Activated CD8-positive, alpha-beta memory T cell treated with anti-CD3 and anti-CD28 coated beads, Interleukin-2, amount 50 U/mL, for 48 hours (primary cell): ENCODE data around the gene RTKN2.

ENCODE experiments used
- DNase-seq: peaks from one replicate; pipeline ENCODE4 v3.0.0-alpha.2; 2020

The RTKN2 gene

DNA sequence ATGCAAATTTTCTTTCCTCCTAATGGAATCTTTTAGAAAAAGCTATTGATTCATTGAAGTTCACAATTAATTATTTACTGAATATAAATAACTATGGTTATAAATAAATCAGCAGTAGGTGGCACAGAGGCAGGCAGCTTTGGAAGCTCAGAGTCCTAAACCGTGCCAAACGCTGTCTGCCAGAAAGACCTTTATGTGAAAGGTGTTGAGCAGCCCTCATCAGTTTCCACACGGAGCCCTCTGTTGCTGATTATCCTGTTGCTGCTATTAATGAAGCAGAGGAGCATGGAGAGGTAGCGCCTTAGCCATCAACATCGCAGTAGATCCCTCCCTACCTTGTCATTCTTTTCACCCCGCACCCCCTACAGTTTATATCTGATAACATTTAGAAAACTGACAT, 51.0 kb downstream of the RTKN2 start:
- DNase-seq = no peak

DNA sequence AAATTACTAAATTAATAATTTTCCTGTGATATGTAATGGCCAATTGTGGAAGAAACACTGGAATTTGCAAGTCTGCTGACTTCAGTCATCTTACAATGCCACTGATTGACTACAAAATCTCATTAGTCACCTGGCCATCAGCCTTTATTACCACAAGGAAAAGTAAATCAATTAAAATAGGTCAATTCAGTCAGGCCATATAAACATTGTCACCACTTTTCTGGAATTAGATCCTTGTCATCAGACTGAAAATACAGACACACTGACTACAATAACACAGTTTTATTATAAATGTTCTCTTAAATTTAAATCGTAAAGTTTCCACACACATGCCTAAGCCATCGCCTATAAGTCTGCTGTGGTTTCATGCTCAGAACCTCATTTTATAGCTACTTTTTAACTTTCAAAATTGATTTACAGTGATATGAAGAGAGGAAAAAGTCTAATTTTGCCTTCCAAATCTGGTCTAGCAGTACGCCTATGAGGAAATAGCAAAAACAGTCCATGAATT, 54.2 kb downstream of the RTKN2 start:
- no peak for DNase-seq

DNA sequence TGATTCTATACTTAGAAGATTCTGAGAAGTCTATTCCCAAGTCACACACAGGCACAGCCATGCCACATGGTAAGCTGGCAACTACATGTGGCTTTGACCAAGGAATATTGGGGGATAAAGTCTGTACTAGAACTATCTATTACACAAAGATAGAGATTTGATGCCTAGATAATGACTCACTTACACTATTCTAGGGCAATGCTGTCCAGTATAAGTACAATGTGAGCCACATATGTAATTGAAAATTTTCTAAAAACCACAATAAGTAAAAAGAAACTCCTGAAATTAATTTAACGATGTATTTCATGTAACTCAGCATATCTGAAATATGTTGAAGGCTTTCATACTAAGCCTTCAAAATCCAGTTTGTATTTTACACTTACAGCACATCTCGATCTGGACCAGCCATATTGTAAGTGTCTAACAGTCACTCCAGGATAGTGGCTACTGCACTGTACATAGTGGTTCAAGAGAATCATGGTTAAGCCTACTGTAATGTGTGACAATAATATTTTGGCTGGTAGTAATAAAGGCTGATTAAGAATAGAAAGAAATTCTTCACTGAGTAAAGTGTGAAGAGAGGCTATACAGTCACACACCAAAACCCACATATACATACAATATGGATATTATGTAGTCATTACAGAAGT, 62.8 kb downstream of the RTKN2 start:
- no peak for DNase-seq

DNA sequence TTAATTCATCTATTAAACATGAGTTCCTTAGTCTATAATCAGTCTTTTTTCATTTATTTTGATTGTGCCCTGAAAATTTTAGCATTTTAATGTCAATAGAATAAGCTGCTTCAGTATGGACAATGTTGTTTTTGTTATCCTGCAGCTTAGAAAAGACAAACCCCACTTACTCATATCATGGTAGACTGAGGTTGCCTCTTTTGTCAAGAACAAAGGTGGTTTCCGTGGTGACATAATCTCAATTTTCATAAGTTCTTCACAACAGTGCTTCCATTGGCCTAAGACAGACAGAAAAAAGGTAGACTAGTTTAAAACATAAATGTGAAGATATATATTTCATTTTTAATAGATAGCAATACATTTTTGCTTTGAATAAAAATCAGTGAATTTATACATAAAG, 69.1 kb downstream of the RTKN2 start:
- no peak for DNase-seq

DNA sequence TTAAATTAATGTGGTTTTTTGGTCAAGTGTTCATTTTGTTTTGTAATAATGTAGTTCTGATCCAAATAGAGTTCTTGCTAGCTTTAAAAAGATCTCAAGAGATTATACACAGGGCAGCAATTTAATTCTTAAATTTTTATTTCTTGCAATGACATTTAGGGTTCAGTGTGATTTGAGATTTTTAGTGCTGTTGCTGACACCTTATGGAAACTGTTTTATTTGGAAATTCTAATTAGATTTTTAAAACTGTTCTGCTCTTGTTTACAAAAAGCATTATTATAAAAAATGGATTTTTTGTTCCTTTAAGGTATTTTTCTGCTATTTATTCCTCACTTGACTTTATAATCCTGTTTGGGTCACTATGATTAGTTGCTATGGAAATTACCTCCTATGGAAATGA, 72.1 kb downstream of the RTKN2 start:
- DNase-seq = no peak

DNA sequence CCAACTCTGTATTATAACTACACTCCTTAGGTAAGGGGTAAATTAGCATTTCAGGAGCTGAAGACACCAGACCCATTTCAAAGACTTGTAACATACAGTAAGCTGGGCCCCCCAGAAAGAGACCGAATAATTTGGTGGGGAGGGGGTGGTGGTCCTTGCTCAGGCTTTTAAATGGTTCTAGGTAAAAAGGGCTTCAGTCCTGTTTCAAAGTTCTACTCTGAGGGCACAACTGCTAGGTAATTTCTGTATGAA, 73.0 kb downstream of the RTKN2 start:
- no peak for DNase-seq

DNA sequence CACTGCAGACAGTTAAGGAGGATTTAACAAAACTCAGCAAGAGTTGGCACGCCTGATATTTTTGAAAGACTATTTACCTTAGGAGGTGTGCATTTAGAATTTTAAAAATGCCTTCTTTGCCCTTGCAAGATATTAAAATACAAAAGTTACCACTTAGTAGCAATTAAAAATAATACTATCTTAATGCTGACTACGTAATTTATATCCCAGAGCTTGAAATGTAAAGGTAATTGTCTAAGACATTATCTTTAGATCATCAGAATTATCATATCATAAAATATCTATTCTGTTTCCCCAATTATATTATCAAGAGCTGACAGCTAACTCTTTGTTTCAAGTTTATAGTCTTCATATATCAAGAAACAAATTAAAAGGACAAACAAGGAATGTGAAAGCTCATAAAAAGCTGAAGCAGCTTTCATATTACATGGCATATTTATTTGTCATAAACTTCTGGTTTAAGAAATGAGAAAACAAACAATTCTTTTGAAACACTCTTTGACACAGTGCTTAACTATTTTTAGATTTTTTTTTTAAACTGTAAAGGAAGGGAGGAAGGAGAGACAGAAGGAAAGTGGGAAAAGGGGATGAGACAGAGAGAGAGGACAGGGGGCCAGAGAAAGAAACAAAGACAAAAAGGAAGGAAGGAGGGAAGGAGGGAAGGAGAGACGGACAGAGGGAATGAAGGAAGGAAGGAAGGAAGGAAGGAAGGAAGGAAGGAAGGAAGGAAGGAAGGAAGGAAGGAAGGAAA, 73.5 kb downstream of the RTKN2 start:
- DNase-seq = no peak

DNA sequence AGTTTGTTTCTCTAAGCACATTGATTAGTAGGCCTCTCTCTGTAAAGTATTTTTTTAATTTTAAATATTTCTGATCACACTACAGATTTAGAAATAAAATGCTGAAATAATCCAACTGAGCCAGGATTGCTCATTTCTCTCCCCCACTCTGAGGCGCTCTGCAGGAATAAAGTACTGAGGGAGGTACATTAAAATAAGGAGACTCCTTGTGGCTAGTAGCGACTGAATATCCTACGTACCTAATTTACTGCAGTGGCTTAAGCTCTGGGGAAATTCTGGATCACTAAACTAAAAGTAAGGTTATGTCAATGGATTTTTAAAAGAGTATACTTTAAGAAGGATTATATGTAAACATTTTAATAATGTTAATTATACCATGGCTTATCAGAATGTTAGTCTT, 75.2 kb downstream of the RTKN2 start:
- DNase-seq = no peak

DNA sequence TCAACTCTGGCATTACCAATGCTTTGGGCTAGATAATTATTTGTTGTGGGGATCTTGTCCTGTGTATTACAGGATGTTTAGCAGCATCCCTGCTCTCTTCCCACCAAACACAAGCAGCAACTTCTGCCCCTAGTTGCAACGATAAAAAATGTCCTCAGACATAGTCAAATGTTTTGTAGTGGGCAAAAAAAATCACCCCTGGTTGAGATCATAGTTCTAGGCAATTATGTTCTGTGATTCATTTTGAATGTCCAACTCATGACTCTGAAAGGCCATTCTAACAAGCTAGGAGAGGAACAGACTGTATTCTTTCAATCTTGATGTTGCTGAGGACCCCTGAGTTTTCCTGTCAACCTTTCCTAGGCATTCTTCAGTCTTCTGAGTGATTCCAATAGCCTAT, 79.5 kb downstream of the RTKN2 start:
- DNase-seq = no peak

DNA sequence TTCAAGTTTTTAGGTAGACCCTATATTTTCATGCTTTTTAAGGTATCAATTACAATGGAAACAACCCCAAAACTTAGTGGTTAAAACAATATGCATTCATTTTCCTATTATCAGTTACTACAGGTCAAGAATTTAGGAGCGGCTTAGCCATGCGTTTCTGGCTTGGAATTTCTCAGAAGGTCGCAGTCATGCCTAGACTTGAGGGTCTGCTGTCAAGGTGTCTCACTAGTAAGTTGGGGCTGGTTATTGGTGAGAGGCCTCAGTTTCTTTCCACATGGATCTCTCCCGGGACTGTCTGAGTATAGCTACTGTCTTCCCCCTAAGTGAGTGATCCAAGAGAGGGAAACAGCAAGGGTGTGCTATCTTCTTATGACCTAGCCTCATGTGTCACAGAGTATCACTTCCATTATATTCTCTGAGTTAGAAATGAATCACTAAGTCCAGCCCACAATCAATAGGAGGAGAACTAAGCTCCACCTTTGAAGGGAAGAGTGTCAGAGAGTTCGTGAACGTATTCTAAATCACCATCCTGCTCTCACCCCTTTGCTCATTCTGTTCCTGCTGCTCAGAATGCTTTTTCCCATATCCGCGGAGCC, 80.5 kb downstream of the RTKN2 start:
- no peak for DNase-seq

DNA sequence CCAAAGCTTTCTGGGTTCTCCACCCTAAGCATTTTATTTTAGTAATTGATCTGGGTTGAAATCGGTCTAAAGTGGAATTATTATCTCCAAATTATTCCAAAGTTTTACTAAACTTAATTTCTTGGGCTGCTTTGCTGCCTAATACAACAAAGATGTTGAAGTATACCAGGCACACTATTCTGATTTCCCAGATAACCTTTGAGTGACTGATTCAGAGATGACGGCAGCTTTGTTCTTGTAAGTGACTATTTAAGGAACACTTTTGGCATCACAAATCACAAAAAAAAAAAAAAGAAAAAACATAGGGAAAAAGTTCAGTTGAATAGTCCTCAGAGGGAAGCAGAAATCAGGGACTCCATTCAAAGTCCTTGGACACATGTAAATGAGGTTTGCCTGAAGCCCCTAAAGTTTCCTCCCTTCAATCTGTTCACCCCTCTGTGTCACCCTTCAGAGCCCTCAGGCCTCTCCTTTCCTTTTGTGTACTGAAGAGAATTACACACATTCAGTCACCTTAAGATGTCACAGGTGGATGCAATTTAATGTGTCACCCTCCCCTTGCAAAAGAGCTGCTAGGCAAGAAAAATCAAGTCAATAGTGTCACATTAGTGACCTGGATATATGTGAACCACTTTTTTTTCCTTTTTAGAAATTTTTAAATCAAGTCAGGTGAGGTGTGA, 81.5 kb downstream of the RTKN2 start:
- DNase-seq = no peak

DNA sequence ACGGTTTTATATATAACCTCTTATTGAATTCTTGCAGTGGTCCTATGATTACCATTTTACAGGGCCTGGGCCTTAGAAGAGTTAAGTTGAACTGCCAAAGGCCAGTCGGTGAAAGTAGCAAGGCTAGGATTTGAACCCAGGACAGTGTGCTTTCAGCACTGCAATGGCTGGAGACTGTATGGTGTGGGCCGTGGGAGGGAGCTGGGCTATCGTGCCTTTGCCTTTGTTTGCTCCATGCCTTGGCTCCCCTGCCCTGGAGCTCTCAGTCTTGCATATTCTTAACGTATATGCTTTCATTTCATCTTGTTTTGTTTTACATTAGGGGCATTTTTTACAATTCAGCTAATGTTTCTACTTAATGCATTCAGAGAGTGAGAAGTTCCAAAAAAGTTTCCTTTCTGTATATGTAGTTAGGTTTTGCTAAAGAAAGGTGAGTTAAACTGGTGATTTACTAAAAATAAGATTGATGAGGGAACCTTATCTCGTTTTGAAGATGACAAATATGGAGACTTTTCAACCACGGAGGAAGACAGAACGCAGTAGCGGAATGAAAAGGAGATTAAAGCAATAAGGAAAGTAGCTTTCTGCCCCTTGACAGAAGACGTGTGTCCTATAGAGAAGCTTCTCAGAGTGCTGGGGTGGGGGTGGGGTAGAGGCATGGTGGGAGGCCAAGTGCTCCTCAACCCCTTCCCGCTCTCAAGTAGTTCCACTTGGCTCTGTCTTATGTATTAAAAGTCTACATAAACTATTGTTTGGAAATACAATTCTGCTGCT, 82.5 kb downstream of the RTKN2 start:
- peak; percentile 75 for DNase-seq

DNA sequence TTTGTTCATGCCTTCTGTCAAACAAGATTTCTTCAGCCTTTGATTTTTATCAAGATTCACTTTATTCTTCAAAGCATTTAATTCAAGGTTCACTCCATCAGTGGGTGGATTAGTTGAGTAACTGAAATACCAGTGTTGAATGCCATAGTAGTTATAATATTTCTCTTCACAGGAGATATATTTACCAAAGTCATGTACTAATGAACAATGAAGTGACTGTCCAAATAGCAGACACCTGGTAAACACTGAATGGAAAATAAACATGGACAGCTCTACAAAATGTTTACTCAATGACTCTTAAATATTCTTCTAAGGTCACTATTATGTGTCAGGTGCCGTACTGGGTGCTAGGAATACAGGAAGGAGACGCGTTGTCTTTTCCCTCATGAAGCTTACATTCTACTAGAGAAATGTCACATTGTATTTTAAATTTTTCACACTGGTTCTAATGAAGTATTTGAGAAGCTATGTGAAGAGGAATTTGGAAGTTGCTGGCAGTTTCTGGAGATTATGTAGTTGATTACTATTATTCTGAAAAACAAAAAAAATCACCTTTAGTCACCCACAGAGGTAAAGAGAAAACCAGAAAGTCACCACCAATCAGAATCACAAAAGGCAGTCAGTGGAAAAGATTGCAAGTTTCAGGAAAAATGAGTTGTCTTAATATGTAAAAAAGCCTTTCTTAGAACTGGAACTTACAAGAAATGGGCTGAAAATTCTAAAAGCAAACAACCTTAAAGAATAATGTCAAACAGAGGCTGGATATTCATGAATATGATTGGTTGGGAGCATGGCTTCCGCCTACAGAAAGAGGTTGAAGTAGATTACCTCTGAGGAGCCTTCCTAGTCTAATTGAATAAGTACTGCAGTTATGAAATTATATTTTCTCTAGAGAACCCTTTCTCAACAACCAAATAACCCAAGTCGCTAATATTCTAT, 84.5 kb downstream of the RTKN2 start:
- DNase-seq = no peak

DNA sequence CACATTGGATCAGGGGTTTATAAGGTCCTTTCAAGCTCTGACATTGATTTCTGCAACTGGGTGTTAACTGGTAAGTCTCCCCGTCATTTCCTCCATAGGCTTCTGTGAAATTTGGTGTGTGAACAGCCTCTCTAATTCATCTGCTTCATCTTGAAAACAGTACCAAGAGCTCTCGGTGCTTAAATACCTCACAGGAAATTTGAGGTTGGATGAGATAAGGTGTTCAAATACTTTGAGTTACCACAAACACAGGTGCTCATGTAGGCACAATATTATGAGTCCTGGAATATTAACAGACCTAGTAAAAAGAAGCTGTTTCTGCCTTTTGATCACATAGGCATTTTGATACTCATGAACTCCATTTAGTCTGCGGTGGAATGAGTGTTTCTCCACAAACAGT, 85.2 kb downstream of the RTKN2 start:
- DNase-seq = no peak

DNA sequence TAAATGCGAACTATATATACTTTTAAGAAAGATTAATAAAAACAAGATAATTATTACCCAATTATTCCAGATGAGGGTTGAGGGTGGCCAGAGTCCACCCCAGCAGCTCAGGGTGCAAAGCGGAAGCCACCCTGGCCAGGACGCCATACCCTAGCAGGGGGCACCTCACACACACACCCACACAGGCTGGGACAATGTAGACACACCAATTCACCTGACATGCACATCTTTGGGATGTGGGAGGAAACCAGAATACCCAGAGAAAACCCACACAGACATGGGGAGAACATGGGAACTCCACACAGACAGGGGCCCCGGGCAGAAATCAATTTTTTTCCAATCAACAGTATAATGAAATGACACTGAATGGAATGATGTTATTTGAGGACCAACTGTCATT, 86.0 kb downstream of the RTKN2 start:
- no peak for DNase-seq

DNA sequence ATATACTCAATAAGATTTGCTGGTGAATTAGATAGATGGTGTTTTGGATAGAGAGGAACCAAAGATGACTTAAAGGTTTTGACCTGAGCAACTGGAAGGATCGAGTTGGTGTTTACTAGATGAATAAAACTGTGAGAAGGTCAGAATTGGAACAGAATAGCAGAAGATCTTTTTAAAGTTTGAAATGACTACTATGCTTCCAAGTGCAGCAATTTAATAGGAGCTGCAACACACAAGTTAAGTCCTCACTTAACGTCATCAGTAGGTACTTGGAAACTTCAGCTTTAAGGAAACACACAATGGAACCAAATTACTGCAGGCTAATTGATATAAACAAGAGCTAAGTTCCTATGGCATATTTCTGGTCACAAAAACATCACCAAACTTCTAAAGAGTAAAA, 86.5 kb downstream of the RTKN2 start:
- no peak for DNase-seq

DNA sequence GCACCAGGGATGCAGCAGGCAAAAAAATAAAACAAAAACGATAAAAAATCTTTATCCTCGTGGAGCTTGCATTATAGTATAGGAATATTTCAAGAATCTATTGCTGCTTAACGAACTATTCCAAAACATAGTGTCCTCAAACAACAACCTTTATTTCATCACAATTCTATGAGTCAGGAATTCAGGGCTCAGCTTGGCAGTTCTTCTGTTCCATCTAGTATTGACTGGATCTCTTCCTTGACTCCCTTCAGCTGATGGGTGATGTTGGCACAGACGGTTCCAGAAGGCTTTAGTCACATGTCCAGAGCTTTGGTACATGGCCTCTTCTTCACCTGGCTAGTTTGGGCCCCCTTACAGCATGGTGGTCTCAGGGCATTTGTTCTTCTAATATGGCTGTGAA, 88.0 kb downstream of the RTKN2 start:
- DNase-seq = no peak

DNA sequence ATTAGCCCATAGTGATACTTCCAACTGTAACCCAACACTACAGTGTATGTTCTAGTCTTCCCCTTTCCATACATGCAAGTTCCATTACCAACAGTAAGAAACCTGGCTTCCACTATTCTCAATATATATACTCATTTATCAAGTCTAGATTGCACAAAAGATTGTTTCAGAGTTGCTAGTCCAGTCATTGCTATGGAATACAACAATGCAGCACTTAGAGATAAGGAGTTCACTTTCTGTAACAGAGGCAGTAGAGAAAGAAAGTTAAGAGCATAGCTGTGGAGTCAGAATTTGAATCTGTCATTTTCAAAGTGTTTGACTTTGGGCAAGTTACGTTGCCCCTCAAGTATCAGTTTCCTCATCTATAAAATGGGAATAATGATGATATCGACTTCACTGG, 90.1 kb downstream of the RTKN2 start:
- no peak for DNase-seq

DNA sequence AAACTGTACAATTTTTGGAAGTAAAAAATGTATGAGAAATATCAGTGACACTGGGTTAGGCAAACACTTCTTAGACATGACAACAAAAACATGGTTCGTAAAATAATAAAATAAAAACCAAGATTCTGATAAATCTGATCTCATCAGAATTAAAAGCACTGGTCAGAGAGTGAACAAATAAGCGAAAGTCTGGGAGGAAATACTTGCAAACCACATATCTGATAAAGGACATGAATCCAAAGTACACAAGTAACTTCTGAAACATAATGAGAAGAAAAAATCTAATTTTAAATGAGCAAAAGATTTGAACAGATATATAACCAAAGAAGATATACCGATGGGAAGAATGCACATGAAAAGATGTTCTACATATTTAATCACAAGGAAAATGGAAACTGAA, 91.5 kb downstream of the RTKN2 start:
- DNase-seq = no peak

DNA sequence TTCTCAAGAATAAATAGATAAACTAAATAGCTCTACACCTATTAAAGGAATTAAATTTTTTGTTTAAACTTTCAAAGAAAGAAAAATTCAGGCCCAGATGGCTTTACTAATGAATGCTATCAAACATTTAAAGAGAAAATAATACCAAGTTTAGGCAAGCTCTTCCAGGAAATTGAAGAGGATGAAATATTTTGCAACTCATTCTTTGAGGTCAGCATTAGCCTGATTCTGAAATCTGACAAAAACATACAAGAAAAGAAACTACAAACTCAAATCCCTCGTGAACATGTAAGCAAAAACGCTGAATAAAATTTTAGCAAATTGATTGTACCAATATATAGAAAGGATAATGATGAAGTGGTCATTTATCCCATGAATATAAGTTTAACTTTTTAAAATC, 93.4 kb downstream of the RTKN2 start:
- no peak for DNase-seq

DNA sequence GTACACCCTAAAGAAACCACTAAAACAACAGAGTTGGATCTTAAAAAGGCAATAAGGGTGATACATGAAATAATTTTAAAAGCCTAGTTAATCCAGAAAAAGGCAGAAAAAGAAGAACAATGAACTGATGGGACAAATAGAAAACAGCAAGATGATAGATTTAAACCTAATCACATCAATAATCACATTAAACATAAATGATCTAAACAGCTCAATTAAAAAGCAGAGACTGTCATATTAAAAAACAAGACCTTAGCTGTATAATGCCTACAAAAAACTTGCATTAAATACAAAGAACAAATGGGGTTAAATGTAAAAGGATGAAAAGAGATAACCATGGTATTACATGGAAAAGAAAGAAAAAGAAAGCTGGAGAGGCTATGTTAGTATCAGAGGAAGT, 96.2 kb downstream of the RTKN2 start:
- DNase-seq = no peak

DNA sequence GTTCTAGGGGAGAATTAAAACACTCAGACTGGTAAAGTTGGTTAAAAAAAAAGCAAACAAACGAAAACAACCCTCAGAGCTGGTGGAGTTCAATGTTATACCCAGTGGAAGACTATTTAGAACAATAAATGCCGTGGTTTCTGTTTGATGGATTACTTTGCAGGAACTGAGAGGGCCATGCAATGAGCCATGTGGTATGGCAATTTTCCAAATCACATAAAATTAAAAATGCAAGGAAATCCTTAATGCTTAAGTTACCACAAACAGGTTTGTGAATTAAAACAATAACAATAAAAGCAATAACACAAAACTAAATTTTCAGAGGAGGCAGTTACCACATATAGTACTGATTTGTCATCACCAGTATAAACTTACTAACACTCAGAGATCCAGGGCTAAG, 96.9 kb downstream of the RTKN2 start:
- no peak for DNase-seq
